ENCODE results near the gene BCOR. TPM values are rescaled to one million over a fixed set of nuclear protein-coding genes. Genes with fewer than 3 reads are reported as not detected.

The BCOR gene
- total and polyA plus RNA-seq, 7 donors: 6.4 to 24.3 (median 18.3) TPM

DNA sequence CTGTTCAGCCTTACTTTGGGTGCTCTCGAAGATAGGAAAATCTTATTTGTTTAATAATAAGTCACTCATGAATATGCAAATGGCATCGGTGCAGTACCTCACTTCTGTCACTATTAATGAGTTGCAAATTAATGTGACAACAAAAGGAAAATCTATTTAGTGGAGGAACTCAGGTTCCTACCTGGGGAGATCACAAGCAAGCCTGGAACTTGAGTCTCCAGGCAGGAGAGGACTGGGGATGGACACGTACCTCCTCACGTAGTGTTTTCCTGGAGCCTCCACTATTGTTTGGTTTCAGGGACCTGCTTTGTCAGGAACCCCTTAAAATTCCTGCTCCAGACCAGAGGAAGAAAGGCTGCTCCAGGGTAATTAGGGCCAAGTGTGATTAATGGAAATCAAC, 82.1 kb downstream of the BCOR start:
- H3K9me3 ChIP-seq: no peaks in the 10 kb centered on the region
- peaks cover 0 to 54% (median 0%) of the 10 kb centered on the region in 3 donors for H3K27me3 ChIP-seq (ENCODE audit: insufficient read depth in 3 of 3, low read length in 2 of 3)
- no peak for DNase-seq
- H3K4me1 ChIP-seq: peaks cover 6% of the 10 kb centered on the region
- WGBS, 3 donors: 42 to 82% (median 77%) methylated on average over 4 of the region's 4 CpGs
- peak overlapping the region; percentile 72 for H3K4me3 ChIP-seq
- intact Hi-C loops (cut with DNase I): loop anchor here in 1 of 2 donors (5.0 to 10.0 kb wide), 2 partner anchors 52 to 139 kb away; no protein-coding TSS in a partner anchor
- TF ChIP-seq, protein P1, sequence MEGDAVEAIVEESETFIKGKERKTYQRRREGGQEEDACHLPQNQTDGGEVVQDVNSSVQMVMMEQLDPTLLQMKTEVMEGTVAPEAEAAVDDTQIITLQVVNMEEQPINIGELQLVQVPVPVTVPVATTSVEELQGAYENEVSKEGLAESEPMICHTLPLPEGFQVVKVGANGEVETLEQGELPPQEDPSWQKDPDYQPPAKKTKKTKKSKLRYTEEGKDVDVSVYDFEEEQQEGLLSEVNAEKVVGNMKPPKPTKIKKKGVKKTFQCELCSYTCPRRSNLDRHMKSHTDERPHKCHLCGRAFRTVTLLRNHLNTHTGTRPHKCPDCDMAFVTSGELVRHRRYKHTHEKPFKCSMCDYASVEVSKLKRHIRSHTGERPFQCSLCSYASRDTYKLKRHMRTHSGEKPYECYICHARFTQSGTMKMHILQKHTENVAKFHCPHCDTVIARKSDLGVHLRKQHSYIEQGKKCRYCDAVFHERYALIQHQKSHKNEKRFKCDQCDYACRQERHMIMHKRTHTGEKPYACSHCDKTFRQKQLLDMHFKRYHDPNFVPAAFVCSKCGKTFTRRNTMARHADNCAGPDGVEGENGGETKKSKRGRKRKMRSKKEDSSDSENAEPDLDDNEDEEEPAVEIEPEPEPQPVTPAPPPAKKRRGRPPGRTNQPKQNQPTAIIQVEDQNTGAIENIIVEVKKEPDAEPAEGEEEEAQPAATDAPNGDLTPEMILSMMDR (IDR thresholded peaks at IDR 0.05): no peak
- ATAC-seq: no peak
- H3K27ac ChIP-seq: no peak overlapping the region
- no peaks in the 10 kb centered on the region for H3K36me3 ChIP-seq (ENCODE audit: insufficient read depth in 1 of 2, low read depth in 1 of 2)

DNA sequence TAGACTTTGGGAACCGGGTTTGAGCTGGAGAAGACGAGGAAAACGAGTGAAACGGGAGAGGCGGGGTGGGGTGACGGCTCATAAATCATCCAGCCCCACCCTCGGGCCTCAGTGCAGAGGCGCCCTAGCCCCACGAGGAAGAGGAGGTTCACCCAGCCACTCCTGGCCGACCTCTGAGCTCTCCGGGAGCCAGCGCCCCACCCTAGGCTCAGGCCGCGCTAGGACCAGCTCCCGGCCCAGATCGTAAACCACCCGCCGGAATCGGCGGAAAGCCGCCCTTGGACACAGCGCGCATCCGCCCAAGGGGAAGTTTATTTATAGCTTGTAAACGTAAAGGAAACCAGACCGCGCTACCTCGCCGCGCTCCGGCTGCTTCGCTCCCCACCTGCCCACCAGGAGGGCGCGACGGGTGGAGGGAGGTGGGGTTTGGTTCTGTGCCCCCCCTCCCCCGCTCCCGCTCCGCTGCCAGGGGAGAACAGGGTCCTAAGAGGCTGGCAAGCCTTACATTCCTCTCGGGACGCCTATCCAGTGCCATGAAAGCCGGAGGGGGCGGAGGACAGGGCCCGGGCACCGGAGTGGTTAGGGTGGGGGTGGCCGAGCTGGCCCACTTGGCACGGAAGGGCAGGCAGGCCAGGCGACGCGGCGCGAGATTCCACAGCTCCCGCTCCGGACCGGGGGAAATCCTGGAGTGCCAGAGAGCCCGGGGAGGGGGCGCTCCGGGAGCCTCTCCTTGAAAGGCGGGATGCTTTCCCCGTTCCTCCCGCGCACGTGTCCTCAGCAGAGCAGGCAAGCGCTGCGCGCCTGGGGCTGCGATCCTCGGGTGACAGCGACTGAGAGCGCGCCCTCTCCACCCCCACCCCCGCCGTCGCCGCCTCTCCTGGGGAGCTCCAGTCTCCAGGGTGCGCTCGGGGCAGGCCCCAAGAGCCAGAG, 84.2 kb downstream of the BCOR start:
- peak; percentile 68 to 73 (median 72) for ATAC-seq
- Histone ChIP-seq H3K4me3 (peak overlapping the region; percentile 72), H3K36me3 (ENCODE audit: insufficient read depth in 1 of 2, low read depth in 1 of 2) (no peaks in the 10 kb centered on the region), H3K9me3 (no peaks in the 10 kb centered on the region), H3K27me3 (ENCODE audit: insufficient read depth in 3 of 3, low read length in 2 of 3) (peaks cover 0 to 70% (median 0%) of the 10 kb centered on the region in 3 donors), H3K27ac (peak overlapping the region; percentile 92), H3K4me1 (peaks cover 6% of the 10 kb centered on the region)
- intact Hi-C loops (cut with DNase I): loop anchor here (1.0 to 10.0 kb wide), 3 partner anchors 83 to 141 kb away; no protein-coding TSS in a partner anchor
- DNase-seq: peak; percentile 68 to 85
- 0 to 6% (median 1%) methylated on average over 35 to 74 of the region's 76 CpGs for WGBS, 3 donors
- TF ChIP-seq, protein P1 (IDR thresholded peaks at IDR 0.05): no peak

DNA sequence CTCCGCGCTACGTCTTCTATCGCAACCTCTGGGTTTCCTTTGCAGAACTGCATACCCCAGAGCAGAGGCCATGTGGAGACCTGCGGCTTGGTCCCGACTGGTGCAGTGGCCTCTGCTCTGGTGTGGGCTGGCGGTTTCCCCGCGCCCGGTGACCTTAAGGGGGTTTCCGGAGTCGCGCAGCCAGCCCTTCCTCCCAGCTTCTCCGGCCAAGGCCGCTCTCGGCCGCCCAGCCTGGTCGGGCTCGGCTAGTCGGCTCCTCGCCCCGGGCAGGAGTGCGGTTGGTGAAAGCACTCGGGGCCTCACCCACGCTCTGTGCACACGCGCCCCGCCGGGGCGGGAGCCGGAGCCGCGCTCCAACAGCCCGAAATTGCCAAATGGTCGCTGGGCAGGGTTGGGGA, 84.9 kb downstream of the BCOR start:
- peak overlapping the region; percentile 92 for H3K27ac ChIP-seq
- peak; percentile 30 to 46 (median 38) for ATAC-seq
- peaks cover 6% of the 10 kb centered on the region for H3K4me1 ChIP-seq
- DNase-seq: peak; percentile 59 to 74
- H3K27me3 ChIP-seq (ENCODE audit: insufficient read depth in 3 of 3, low read length in 2 of 3): peaks cover 0 to 76% (median 0%) of the 10 kb centered on the region in 3 donors
- intact Hi-C loops (cut with DNase I): loop anchor here (1.0 to 10.0 kb wide), 3 partner anchors 83 to 142 kb away; no protein-coding TSS in a partner anchor
- 8 to 16% (median 12%) methylated on average over 22 to 35 of the region's 35 CpGs for WGBS, 3 donors
- TF ChIP-seq, protein P1 (IDR thresholded peaks at IDR 0.05): no peak
- H3K4me3 ChIP-seq: peak overlapping the region; percentile 72
- H3K36me3 ChIP-seq (ENCODE audit: insufficient read depth in 1 of 2, low read depth in 1 of 2): no peaks in the 10 kb centered on the region
- no peaks in the 10 kb centered on the region for H3K9me3 ChIP-seq

GRCh38 chrX:40012039-40012867, 85.5 kb downstream of the BCOR start:
- ATAC-seq: peak; percentile 18 to 55 (median 42)
- Histone ChIP-seq H3K4me3 (peak overlapping the region; percentile 72), H3K27me3 (ENCODE audit: insufficient read depth in 3 of 3, low read length in 2 of 3) (peaks cover 0 to 82% (median 0%) of the 10 kb centered on the region in 3 donors), H3K27ac (peak overlapping the region; percentile 92), H3K4me1 (peaks cover 6% of the 10 kb centered on the region), H3K36me3 (ENCODE audit: insufficient read depth in 1 of 2, low read depth in 1 of 2) (no peaks in the 10 kb centered on the region), H3K9me3 (no peaks in the 10 kb centered on the region)
- TF ChIP-seq, protein P1 (IDR thresholded peaks at IDR 0.05): no peak
- DNase-seq: peak; percentile 41 to 69
- intact Hi-C loops (cut with DNase I): loop anchor here (2.0 to 10.0 kb wide), 2 partner anchors 143 kb away; no protein-coding TSS in a partner anchor
- WGBS, 3 donors: 21 to 35% (median 27%) methylated on average over 33 to 60 of the region's 60 CpGs

All from psoas muscle (tissue), 8 donors.